C4-2B (cell line): Measurements from ENCODE around the gene TBX6.

Source experiments
- CTCF ChIP-seq: fragments of 450-650 bp; conservative IDR thresholded peaks from 2 replicates; pipeline ENCODE4 v1.5.1; 2017; ENCODE audit warnings: mild to moderate bottlenecking
- ZFX ChIP-seq: fragments of 450-650 bp; IDR thresholded peaks from 2 replicates; pipeline ENCODE4 v1.6.1; 2017

GRCh38 chr16:30132591-30132990, 40.9 kb upstream of the TBX6 start:
- TF ChIP-seq CTCF = no peak
- no peak for TF ChIP-seq ZFX
